Measurements from ENCODE around the gene SCLT1. TPM values are rescaled to one million over a fixed set of nuclear protein-coding genes. Genes with fewer than 3 reads are reported as not detected.

Gene SCLT1
- total RNA-seq, 1 experiment from 2014 or later = 11.3 TPM

- Histone ChIP-seq H3K27me3 (ENCODE audit: insufficient read depth, low read length) (no peaks in the 10 kb centered on the region), H3K79me2 (ENCODE audit: insufficient read depth, low read length) (no peaks in the 10 kb centered on the region), H3K79me1 (ENCODE audit: insufficient read depth, low read depth, low read length, poor library complexity, severe bottlenecking) (no peaks in the 10 kb centered on the region), H3K23ac (ENCODE audit: insufficient read length, low read depth, low read length) (no peak overlapping the region), H4K8ac (replicated peaks; ENCODE audit: insufficient read length, low read depth, low read length) (no peak overlapping the region), H2BK120ac (ENCODE audit: low read depth, low read length, poor library complexity, severe bottlenecking) (no peak overlapping the region), H2BK12ac (ENCODE audit: insufficient read length, low read depth, low read length) (no peak overlapping the region), H3K4me2 (ENCODE audit: insufficient read depth, insufficient read length, low read length) (no peak overlapping the region), H3K18ac (ENCODE audit: insufficient read length, low read depth, low read length) (no peak overlapping the region), H4K5ac (ENCODE audit: insufficient read length, low read depth, low read length) (no peak overlapping the region), H4K20me1 (ENCODE audit: control insufficient read depth, insufficient read depth, insufficient read length) (no peaks in the 10 kb centered on the region), H3K4me1 (ENCODE audit: insufficient read depth, low read length) (no peaks in the 10 kb centered on the region), H3K14ac (ENCODE audit: insufficient read depth, low read length) (no peak overlapping the region), H3T11ph (ENCODE audit: low read length) (no peak overlapping the region), H3K56ac (ENCODE audit: insufficient read length, low read depth, low read length) (no peak overlapping the region), H3K23me2 (ENCODE audit: insufficient read length, low read depth, low read length, poor library complexity, severe bottlenecking) (no peaks in the 10 kb centered on the region), H4K91ac (ENCODE audit: insufficient read length, low read depth, low read length) (no peak overlapping the region), H2AFZ (ENCODE audit: low read length) (no peak overlapping the region), H2BK5ac (ENCODE audit: insufficient read length, low read length) (no peak overlapping the region), H3K9ac (ENCODE audit: extremely low read depth, insufficient read length, low read length) (no peak overlapping the region), H2AK5ac (ENCODE audit: insufficient read length, low read length) (no peak overlapping the region), H3K27ac (ENCODE audit: insufficient read length, low read depth, low read length) (no peak overlapping the region), H2BK20ac (ENCODE audit: low read depth, low read length, poor library complexity, severe bottlenecking) (no peak overlapping the region), H2BK15ac (ENCODE audit: low read depth, low read length) (no peak overlapping the region), H3K9me3 (ENCODE audit: control insufficient read depth, low read depth, low read length) (no peaks in the 10 kb centered on the region), H3K4ac (ENCODE audit: low read depth, low read length) (no peak overlapping the region)
- no peak overlapping the region for H3K27ac Mint-ChIP-seq
- no peak for DNase-seq
- WGBS (ENCODE audit: extremely low coverage, insufficient read length, low lambda C conversion rate) = no CpG with 5 or more reads among the region's 1 CpG
- H3K36me3 Mint-ChIP-seq (ENCODE audit: insufficient read depth in 1 of 3, low read depth in 3 of 3) = peaks cover 2 to 15% (median 5%) of the 10 kb centered on the region in 3 experiments; a peak in 5 of 7 replicates
- TF ChIP-seq CTCF (conservative IDR thresholded peaks at IDR 0.05) = no peak
- H3K27me3 Mint-ChIP-seq (ENCODE audit: low read depth) = no peaks in the 10 kb centered on the region
- peaks cover 14 to 15% of the 10 kb centered on the region in 2 experiments; a peak in 4 of 5 replicates for H3K9me3 Mint-ChIP-seq
- no peak overlapping the region for H3K4me3 Mint-ChIP-seq
- H3K4me1 Mint-ChIP-seq = no peaks in the 10 kb centered on the region
These were observed 47.0 kb downstream of the SCLT1 start for GRCh38 chr4:129046055-129046959.
